Activated CD8-positive, alpha-beta memory T cell treated with anti-CD3 and anti-CD28 coated beads for 1 hour (primary cell): Measurements from ENCODE around the gene ABLIM2.

Experiments used
- DNase-seq, 2 donors: peaks; one replicate each; pipeline ENCODE4 v3.0.0-alpha.2; 2020; ENCODE audit warnings: low read depth in 1 of 2; ENCODE audit errors: extremely low read depth in 1 of 2

The ABLIM2 gene

GRCh38 chr4:8037150-8037769, 121.4 kb downstream of the ABLIM2 start:
- no peak for DNase-seq

GRCh38 chr4:8035371-8035780, 123.2 kb downstream of the ABLIM2 start:
- DNase-seq, result no peak

GRCh38 chr4:8033829-8034528, 124.6 kb downstream of the ABLIM2 start:
- DNase-seq, result no peak

GRCh38 chr4:8033067-8033755, 125.4 kb downstream of the ABLIM2 start:
- DNase-seq, result no peak

GRCh38 chr4:8032381-8032780, 126.2 kb downstream of the ABLIM2 start:
- DNase-seq, result no peak

GRCh38 chr4:8030121-8030781, 128.4 kb downstream of the ABLIM2 start:
- no peak for DNase-seq

GRCh38 chr4:8029689-8030088, 128.9 kb downstream of the ABLIM2 start:
- no peak for DNase-seq

- DNase-seq, result no peak
These were observed 129.6 kb downstream of the ABLIM2 start for GRCh38 chr4:8028884-8029568.

- no peak for DNase-seq
These were observed 130.2 kb downstream of the ABLIM2 start for GRCh38 chr4:8028368-8028767.

GRCh38 chr4:8026453-8026852, 132.2 kb downstream of the ABLIM2 start:
- no peak for DNase-seq

GRCh38 chr4:8025668-8026067, 132.9 kb downstream of the ABLIM2 start:
- no peak for DNase-seq

GRCh38 chr4:8024073-8024786, 134.4 kb downstream of the ABLIM2 start:
- DNase-seq, result no peak

GRCh38 chr4:8023696-8024033, 134.9 kb downstream of the ABLIM2 start:
- no peak for DNase-seq

- DNase-seq, result no peak
These were observed 135.6 kb downstream of the ABLIM2 start for GRCh38 chr4:8022767-8023695.

GRCh38 chr4:8021796-8022195, 136.8 kb downstream of the ABLIM2 start:
- no peak for DNase-seq

- no peak for DNase-seq
These were observed 138.9 kb downstream of the ABLIM2 start for GRCh38 chr4:8019396-8020365.

- no peak for DNase-seq
These were observed 142.1 kb downstream of the ABLIM2 start for GRCh38 chr4:8016527-8016926.

GRCh38 chr4:8015512-8015911, 143.1 kb downstream of the ABLIM2 start:
- no peak for DNase-seq
